DOHH2 (cell line): Measurements from ENCODE around the gene AFG3L2.

ENCODE experiments used
- H3F3A ChIP-seq: fragments of 200-600 bp; sonication (generic), shearing (Covaris generic); 2 replicates; pipeline ENCODE4 v1.6.0; 2016; ENCODE audit warnings: antibody characterized with exemption, mild to moderate bottlenecking; ENCODE audit not compliant: control insufficient read depth, insufficient read depth
- H3K27ac ChIP-seq: fragments of 200-600 bp; sonication (generic); 2 replicates; pipeline ENCODE4 v1.5.1; 2014; ENCODE audit warnings: low read depth, mild to moderate bottlenecking, low read length, moderate library complexity
- H3K27me3 ChIP-seq: fragments of 200-600 bp; sonication (generic); 2 replicates; pipeline ENCODE4 v1.6.1; 2014; ENCODE audit warnings: mild to moderate bottlenecking, low read length, mixed read lengths; ENCODE audit not compliant: control insufficient read depth
- H3K36me3 ChIP-seq: fragments of 200-600 bp; sonication (generic); 2 replicates; pipeline ENCODE4 v1.6.1; 2014; ENCODE audit warnings: mild to moderate bottlenecking, low read length, moderate library complexity, mixed read lengths; ENCODE audit not compliant: control insufficient read depth
- H3K4me1 ChIP-seq: fragments of 200-600 bp; sonication (generic); 2 replicates; pipeline ENCODE4 v1.6.1; 2014; ENCODE audit warnings: mild to moderate bottlenecking, low read length, mixed read lengths; ENCODE audit not compliant: control insufficient read depth
- H3K4me2 ChIP-seq: fragments of 200-600 bp; sonication (generic); 2 replicates; pipeline ENCODE4 v1.6.0; 2014; ENCODE audit warnings: mild to moderate bottlenecking, low read length, moderate library complexity
- H3K4me3 ChIP-seq: fragments of 200-600 bp; sonication (generic); 2 replicates; pipeline ENCODE4 v1.5.1; 2014; ENCODE audit warnings: mild to moderate bottlenecking, low read length, mixed read lengths
- H3K79me2 ChIP-seq: fragments of 200-600 bp; sonication (generic); 2 replicates; pipeline ENCODE4 v1.6.1; 2014; ENCODE audit warnings: mild to moderate bottlenecking, low read length, mixed read lengths; ENCODE audit not compliant: control insufficient read depth
- H3K9me2 ChIP-seq: fragments of 200-600 bp; sonication (generic); replicated peaks from 2 replicates; pipeline ENCODE4 v1.6.1; 2014; ENCODE audit warnings: mild to moderate bottlenecking, low read length, mixed read lengths; ENCODE audit not compliant: control insufficient read depth
- H3K9me3 ChIP-seq: fragments of 200-600 bp; sonication (generic); 2 replicates; pipeline ENCODE4 v1.6.1; 2014; ENCODE audit warnings: antibody characterized with exemption, low read length, mixed read lengths; ENCODE audit not compliant: control insufficient read depth, insufficient read depth
- H4K20me1 ChIP-seq: fragments of 200-600 bp; sonication (generic); 2 replicates; pipeline ENCODE4 v1.6.0; 2014; ENCODE audit warnings: low read depth, mild to moderate bottlenecking, antibody characterized with exemption, low read length, moderate library complexity; ENCODE audit not compliant: control insufficient read depth, insufficient read depth
- EZH2phosphoT487 ChIP-seq: fragments of 200-600 bp; sonication (generic); IDR thresholded peaks from 2 replicates; pipeline ENCODE4 v1.6.1; 2017; ENCODE audit warnings: borderline replicate concordance, mild to moderate bottlenecking, antibody characterized with exemption, low read length, moderate library complexity, mixed read lengths
- TF ChIP-seq, protein P1 (sequence below): fragments of 200-600 bp; sonication (generic); IDR thresholded peaks from one replicate; pipeline ENCODE4 v1.5.1; 2014; ENCODE audit warnings: antibody characterized with exemption, mild to moderate bottlenecking, low read depth, low read length; ENCODE audit not compliant: poor library complexity, severe bottlenecking

Gene AFG3L2

DNA sequence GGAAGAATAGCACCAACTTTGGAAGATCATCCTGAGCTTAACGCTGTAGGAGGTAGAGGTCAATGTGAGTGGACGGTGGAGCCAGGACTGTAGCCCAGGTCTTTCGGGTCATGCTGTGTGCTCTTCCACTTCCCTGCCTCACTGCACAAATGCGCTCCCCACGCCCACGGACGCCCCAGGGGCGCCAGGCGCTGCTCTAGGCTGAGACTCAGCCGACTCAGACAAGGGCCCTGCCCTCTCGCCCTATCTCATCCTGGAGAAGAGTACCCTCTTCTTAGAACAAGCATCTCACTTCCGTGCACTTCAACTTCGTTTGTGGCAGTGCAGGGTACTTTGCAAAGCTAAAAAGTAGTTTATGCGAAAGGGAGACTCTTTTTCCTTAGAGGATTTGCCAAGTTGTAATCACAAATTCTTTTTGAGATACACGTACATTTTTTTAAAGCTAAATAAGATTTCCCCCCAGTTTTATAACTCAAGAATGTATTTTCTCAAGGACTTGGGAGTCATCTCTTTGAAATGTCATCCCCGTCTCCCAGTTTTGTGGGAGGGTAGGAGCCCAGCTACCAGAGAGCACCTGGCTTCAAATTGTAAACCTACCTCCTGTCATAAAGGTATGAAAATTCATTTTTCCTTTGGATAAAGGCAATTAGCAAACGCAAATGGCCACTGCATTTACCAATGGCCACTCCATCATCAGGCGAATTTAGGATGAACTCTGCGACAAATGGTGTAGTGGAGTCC, 29.5 kb upstream of the AFG3L2 start:
- peaks cover 20% of the 10 kb centered on the region for H3K36me3 ChIP-seq
- H3F3A ChIP-seq: no peaks in the 10 kb centered on the region
- H3K9me2 ChIP-seq: no peaks in the 10 kb centered on the region
- H3K4me2 ChIP-seq: peak overlapping the region; percentile 83; the same call in 1 of the 2 replicates
- H3K4me1 ChIP-seq: peaks cover 28% of the 10 kb centered on the region
- H4K20me1 ChIP-seq: peaks cover 4% of the 10 kb centered on the region; the same call in 1 of the 2 replicates
- H3K27me3 ChIP-seq: peaks cover 42% of the 10 kb centered on the region
- no peak; the same call in 1 of the 2 replicates for TF ChIP-seq EZH2phosphoT487
- TF ChIP-seq, protein P1, sequence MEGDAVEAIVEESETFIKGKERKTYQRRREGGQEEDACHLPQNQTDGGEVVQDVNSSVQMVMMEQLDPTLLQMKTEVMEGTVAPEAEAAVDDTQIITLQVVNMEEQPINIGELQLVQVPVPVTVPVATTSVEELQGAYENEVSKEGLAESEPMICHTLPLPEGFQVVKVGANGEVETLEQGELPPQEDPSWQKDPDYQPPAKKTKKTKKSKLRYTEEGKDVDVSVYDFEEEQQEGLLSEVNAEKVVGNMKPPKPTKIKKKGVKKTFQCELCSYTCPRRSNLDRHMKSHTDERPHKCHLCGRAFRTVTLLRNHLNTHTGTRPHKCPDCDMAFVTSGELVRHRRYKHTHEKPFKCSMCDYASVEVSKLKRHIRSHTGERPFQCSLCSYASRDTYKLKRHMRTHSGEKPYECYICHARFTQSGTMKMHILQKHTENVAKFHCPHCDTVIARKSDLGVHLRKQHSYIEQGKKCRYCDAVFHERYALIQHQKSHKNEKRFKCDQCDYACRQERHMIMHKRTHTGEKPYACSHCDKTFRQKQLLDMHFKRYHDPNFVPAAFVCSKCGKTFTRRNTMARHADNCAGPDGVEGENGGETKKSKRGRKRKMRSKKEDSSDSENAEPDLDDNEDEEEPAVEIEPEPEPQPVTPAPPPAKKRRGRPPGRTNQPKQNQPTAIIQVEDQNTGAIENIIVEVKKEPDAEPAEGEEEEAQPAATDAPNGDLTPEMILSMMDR: no peak
- H3K9me3 ChIP-seq: no peaks in the 10 kb centered on the region
- peak overlapping the region; percentile 84 for H3K4me3 ChIP-seq
- H3K79me2 ChIP-seq: peaks cover 39% of the 10 kb centered on the region
- H3K27ac ChIP-seq: no peak overlapping the region

DNA sequence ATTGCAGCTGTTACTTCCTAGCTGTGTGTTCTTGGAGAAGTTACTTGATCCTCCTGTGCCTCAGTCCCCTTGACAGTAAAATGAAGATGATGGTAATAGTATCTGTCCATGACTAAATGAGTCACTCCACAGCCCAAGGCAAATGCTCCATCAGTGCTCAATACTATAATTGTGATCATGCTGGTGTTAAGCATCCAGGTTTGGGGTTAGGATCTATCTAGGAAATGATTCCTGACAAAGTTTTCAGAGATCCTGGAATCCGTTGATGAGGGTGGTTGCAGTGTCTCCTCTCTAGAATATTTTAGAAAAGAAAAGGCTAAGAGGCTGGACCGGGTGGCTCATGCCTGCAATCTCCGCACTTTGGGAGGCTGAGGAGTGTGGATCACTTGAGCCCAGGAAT, 28.0 kb upstream of the AFG3L2 start:
- Histone ChIP-seq H3K9me2 (no peaks in the 10 kb centered on the region), H3K9me3 (no peaks in the 10 kb centered on the region), H3K79me2 (peaks cover 25% of the 10 kb centered on the region), H3K4me3 (no peak overlapping the region), H4K20me1 (peaks cover 1% of the 10 kb centered on the region; the same call in 1 of the 2 replicates), H3K27me3 (peaks cover 45% of the 10 kb centered on the region), H3K36me3 (peaks cover 11% of the 10 kb centered on the region), H3K27ac (no peak overlapping the region), H3K4me1 (peaks cover 24% of the 10 kb centered on the region), H3F3A (no peaks in the 10 kb centered on the region), H3K4me2 (no peak overlapping the region)
- no peak for TF ChIP-seq EZH2phosphoT487
- TF ChIP-seq, protein P1: no peak

DNA sequence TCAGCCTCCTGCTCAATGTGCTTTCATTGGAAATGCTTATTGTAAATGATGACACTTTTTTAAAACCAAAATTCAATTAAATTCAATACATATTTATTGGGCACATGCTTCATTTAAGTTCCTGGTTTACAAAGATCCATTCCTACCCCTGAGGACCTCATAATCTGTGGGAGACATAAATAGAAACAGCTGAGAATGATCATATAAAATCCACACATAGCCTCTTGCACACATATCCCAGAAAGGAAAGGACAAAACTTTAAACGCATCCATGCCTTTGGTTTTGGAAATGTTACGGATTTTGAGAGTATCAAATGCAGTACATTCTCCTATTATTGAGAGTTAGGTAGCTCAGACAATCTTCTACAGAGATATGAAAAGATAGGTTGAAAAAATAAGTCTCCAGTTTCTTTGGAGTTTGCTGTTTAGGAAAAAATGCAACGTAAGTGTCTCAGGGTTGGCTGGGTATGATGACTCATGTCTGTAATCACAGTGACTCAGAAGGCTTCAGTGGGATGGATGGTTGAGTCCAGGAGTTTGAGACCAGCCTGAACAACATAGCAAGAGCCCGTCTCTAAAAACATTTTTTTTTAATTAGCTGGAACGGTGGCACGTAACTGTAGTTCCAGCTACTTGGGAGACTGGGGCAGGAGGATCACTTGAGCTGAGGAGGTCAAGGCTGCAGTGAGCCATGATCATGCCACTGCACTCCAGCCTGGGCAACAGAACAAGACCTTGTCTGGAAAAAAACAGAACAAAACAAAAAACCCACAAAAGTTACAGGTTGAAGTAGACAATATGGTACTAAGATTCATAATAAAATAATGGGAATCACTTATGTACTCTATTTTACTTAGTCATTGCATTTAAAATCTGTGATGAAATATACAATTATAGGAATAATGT, 26.8 kb upstream of the AFG3L2 start:
- Histone ChIP-seq H3K27me3 (peaks cover 48% of the 10 kb centered on the region), H3F3A (no peaks in the 10 kb centered on the region), H3K9me3 (no peaks in the 10 kb centered on the region), H3K4me2 (no peak overlapping the region), H3K27ac (no peak overlapping the region), H3K4me3 (no peak overlapping the region), H3K79me2 (peaks cover 13% of the 10 kb centered on the region), H3K36me3 (peaks cover 4% of the 10 kb centered on the region), H3K9me2 (no peaks in the 10 kb centered on the region), H3K4me1 (peaks cover 14% of the 10 kb centered on the region), H4K20me1 (no peaks in the 10 kb centered on the region)
- no peak for TF ChIP-seq EZH2phosphoT487
- TF ChIP-seq, protein P1: no peak
